HG02852 (cell line): ENCODE data around the gene SULT1C2.

Experiments
- ATAC-seq: cut with Tn5 transposase; IDR thresholded peaks from one replicate; pipeline ENCODE4 v1.9.1; 2021; ENCODE audit warnings: mild to moderate bottlenecking, moderate library complexity; ENCODE audit not compliant: unreplicated experiment

Gene SULT1C2

GRCh38 chr2:108287169-108287568 lies 1.5 kb upstream of the SULT1C2 start:
- ATAC-seq: no peak

DNA sequence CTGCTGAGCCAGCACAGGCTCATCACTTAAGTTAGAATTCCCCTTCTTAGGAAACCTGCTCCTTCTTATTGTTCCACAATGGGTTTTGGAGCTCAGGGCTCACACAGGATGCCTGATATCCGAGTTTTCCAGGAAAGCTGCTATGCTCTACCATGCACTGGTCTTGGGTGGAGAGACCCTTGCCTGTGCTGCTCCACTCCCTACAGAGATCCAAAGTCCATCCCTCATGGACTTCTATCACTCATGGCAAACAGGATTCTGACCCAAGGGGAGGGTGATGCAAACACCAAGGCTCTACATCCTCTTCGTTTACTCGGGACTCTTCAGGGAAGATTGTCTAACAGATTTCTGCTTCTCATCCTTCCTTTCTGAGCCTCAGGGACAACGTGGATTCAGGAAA lies 5.2 kb downstream of the SULT1C2 start:
- ATAC-seq: no peak

- ATAC-seq: no peak
Measured at GRCh38 chr2:108297436-108298141, 8.9 kb downstream of the SULT1C2 start.

GRCh38 chr2:108301558-108301957 lies 12.9 kb downstream of the SULT1C2 start:
- ATAC-seq: no peak

DNA sequence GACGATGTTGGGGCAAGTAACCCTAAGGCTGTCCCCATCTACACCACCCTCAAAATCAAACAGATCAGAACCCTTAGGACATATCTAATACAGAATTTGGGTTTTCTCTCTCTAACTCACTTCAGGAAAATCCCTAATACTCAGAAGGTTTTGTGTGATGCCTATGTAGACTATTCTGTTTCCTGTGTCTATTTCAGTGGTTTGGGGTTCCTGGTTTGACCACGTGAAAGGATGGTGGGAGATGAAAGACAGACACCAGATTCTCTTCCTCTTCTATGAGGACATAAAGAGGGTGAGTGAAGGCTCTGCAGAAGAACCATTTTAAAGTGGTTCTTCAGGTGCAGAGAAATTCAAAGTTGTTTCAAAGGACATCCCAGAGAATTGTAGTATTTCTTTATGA lies 16.3 kb downstream of the SULT1C2 start:
- peak; percentile 77 for ATAC-seq

- ATAC-seq: no peak
Measured at GRCh38 chr2:108305901-108306300, 17.2 kb downstream of the SULT1C2 start.

DNA sequence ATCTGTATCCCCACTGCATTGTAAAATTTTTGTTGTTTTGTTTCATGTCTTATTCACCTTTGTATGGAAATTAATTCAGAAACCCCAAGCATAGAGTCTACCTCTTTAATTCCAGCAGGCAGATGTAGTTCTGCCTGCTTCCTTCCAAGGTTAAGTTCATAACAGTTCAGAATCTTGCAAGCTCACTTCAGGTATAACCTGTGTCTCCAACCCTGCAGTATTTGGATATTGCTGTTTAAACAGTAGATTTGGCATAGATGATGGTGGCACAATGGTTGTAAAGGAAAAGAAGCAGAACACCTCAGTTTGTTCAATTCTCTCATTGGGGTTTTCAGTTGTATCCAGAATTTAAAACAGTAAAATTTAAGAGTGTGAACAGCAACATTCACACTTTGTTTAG lies 21.2 kb downstream of the SULT1C2 start:
- ATAC-seq: no peak

DNA sequence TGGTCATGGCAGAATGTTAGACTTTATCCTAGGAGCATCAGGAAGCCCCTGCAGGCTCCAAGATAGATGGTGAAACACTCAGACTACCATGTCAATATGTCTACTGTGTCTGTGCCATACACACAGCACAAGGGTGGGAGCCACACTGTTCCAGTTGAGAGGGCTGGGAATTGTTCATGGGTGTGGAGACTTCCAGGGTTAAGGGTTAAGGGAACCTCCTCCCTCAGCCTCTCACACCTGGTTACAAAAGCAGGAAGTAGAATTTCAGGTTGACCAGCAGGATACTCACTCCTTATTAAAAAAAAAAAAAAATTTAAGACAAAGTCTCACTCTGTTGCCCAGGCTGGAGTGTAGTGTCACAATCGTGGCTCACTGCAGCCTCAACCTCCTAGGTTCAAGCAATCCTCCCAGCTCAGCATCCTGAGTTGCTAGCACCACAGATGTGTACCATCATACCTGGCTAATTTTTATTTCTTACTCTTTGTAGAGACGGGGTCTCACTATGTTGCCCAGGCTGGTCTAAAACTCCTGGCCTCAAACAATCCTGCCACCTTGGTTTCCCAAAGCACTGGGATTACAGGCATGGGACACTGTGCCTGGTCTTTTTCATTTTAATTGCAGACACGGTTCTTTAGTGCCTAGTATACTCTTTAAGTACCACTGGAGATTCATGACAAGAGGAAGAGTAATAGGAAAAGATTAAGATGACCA lies 26.0 kb downstream of the SULT1C2 start:
- no peak for ATAC-seq

- no peak for ATAC-seq
Measured at GRCh38 chr2:108315444-108315934, 26.8 kb downstream of the SULT1C2 start.

- no peak for ATAC-seq
Measured at GRCh38 chr2:108316033-108316432, 27.3 kb downstream of the SULT1C2 start.

- ATAC-seq: no peak
Measured at GRCh38 chr2:108316461-108317258, 28.0 kb downstream of the SULT1C2 start.

- no peak for ATAC-seq
Measured at GRCh38 chr2:108320326-108320922, 31.7 kb downstream of the SULT1C2 start.

DNA sequence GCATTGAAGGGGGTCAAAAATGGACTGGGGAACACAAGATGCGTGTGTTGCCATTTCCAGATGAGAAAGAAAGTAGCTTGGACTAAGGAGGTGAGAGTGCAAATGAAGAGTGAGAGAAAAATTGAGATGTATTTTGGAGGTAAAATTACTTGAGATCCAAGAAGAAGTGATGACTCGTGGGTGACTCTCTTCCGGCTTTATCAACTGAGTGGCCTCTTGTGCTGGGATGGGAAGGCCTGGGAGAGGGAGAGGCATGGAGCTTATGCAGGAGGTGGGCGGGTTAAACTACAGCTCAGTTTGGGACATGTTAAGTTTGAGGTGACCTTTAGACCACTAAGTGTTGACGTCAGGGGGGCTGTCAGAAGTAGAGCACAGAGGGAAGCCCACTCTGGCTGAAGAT lies 34.9 kb downstream of the SULT1C2 start:
- no peak for ATAC-seq

DNA sequence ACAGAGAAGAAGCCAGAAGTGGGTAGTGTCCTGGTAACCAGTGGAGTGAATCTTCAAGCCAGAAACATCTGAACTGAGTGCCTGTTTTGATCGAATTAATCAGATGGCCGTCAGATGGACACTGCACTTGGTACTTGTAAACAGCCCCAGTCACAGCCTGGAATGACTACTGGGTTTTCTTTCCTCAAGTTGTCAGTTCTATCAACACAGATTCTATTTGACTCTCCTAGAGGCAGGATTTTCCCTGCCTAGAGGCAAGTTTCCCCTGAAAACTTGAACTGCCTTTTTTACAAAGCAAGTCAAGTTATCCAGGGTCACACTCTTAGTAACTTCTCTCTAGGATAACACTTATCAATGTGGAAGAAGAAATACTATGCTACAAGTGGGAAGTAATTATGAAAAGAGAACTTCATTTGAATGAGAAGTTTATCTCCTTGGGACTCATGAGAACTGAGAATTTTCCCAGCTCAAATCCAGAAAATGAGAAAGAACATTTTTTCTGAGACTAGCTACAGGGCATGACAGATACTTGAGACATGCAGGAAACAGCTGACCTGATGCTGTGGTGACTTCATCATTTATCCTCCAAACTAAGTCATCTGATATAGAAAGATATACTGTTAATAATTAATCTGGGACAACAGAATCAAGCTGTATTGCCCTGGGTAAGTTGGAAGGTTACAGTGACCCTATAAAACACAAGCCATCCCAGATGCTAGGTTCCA lies 36.0 kb downstream of the SULT1C2 start:
- no peak for ATAC-seq

DNA sequence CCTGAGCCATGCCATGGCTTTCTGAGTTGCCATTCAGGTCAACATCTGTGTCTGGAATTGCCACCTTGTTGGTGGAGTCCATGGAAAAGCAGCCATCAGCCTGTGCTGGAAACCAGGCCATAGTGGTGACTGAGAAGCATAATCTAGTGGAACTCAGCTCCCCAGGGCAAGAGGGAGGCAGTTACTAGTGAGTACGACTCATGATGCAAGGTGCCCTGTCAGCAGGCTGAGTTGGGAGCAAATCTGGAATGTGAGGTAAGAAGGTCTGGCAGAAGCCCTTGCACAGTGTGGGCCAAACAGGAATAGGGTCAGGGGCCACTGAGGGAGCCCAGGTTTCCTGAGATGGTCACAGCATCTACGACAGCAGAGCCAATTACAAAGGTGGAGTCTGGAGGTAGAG lies 37.1 kb downstream of the SULT1C2 start:
- ATAC-seq: no peak

DNA sequence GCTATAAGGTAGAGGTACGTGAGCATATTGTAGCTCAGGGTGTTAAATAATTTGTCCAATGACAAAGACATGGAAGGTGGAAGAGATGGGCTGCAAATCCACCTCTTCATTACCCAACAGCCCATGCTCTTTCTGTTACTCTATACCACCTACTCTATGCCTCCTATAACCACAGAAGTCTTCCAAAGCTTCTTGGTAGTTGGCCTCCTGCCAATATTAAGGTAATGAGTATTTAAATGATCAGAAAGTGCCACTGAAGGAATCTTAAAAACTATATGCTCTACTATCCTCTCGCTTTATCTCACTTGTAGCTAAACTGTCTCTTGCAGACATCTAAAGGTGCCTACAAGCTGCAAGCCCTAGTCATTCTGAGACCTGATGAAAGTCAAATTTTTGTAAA lies 41.1 kb downstream of the SULT1C2 start:
- no peak for ATAC-seq

- no peak for ATAC-seq
Measured at GRCh38 chr2:108330979-108331378, 42.3 kb downstream of the SULT1C2 start.

DNA sequence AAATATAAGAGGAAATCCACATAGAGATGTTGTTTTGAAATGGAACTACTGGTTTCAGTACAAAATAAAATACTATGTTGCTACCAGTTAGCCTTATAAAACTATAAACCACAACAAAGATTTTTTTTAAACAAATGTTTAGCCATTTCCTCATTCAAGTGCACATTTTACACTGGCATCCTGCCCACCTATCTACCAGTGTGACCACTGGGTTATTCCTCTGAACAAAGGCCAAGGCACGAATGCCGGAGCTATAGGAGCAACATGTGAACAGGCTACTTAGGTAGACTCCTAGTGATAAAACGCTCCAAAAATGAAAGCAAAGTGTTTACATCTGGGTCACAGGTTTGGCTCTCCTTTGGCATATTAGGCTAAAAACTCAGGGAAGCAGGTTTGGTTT lies 57.3 kb downstream of the SULT1C2 start:
- ATAC-seq: no peak

DNA sequence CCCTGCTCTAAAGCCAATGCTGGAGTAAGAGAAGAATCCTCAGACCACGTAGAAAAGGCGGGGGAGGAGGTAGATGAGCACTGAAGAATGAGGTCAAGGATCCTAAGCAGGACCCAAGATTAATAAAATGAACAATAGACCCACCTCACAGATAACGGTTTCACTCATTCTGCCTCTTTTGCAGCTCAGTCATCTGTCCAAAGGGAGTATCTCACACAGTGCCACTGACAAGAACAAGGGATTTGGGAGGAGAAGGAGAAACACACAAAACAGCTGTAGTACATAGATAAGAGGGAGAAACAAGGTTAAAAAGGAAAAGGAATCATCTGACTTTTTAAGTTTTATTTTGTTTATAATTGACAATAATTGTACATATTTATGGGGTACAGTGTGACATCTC lies 58.1 kb downstream of the SULT1C2 start:
- ATAC-seq: no peak

- ATAC-seq: no peak
Measured at GRCh38 chr2:108347786-108348185, 59.1 kb downstream of the SULT1C2 start.
